GM18868 (cell line): ENCODE measurements around the gene DNAI2.

Experiments
- ATAC-seq: cut with Tn5 transposase; IDR thresholded peaks from one replicate; pipeline ENCODE4 v1.9.1; 2021; ENCODE audit warnings: mild to moderate bottlenecking, moderate library complexity; ENCODE audit not compliant: unreplicated experiment

Gene DNAI2, protein sequence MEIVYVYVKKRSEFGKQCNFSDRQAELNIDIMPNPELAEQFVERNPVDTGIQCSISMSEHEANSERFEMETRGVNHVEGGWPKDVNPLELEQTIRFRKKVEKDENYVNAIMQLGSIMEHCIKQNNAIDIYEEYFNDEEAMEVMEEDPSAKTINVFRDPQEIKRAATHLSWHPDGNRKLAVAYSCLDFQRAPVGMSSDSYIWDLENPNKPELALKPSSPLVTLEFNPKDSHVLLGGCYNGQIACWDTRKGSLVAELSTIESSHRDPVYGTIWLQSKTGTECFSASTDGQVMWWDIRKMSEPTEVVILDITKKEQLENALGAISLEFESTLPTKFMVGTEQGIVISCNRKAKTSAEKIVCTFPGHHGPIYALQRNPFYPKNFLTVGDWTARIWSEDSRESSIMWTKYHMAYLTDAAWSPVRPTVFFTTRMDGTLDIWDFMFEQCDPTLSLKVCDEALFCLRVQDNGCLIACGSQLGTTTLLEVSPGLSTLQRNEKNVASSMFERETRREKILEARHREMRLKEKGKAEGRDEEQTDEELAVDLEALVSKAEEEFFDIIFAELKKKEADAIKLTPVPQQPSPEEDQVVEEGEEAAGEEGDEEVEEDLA

DNA sequence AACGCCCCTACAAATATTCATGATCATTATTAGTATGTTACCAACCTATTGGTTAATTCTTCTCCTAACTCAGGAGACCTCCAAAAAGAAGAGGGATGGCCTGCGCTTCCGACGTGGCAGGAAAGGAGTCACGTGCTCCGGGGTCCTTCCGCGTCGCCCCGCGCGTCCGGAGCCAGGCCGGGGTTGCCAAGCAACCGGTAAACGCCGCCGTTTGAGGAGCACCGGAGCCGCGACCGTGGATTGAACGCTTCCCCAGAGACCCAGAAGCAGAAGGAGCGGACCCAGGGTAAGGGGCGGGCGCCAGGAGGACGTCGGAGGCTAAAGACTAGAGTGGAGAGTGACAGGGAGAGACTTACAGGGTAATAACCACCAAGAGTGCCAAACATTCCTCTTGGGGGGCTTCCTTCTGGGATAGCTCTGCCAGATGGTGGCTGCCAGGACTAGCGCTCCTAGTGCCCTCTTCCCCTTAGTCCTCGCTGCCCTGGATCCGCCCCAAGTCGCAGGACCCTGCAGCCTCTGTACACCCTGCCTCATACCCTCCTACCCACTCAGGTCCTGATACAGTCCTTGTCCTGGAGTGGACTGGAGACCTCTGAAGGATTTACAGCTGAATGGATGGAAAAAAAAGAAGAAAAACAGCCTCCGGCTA lies at the start of gene DNAI2:
Gene DNAI2, plus strand, starts transcription at position 175 of the 649 bp plus-strand sequence. CDS start 7,584 bp downstream, outside the sequence.
- no peak for ATAC-seq

DNA sequence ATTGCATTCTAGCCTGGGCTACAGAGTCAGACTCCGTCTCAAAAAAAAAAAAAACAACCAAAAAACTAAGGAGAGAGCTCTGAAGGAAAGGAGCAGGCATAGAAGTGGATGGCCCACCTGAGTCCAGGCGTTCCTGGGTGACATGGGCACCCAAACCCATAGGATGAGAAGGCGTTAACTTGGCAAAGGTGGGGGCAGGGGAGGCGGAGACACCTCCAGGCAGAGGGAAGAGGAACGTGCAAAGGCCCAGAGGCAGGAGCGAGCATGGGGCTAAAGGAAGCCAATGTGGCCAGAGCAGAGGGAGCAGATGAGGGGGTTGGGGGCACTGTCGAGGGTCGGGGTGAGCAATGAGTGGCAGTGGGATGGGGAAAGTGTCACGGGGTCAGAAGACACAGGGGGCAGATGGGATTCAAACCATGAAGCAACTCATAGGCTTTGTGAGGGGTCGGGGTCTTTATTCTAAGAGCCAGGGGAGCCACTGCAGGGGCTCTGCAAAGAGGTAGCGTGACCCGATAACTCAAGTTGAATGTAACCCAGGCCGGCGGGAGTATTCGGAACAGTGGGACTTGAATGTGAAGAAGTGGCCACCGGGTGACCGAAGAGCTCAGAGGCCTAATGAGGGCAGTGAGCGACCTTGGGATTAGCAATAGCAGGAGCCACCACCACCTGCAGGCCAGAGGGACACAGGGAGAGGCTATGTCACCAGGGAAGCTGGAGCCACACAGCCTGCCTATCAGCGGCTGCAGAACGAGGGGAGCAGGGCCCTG lies 48.9 kb upstream of the DNAI2 start:
- no peak for ATAC-seq

GRCh38 chr17:74226252-74226651 lies 47.8 kb upstream of the DNAI2 start:
- ATAC-seq: no peak

- no peak for ATAC-seq
Observed at GRCh38 chr17:74227271-74228080, 46.6 kb upstream of the DNAI2 start.

GRCh38 chr17:74228306-74228978 lies 45.6 kb upstream of the DNAI2 start:
- no peak for ATAC-seq

GRCh38 chr17:74230896-74231295 lies 43.1 kb upstream of the DNAI2 start:
- ATAC-seq: no peak

GRCh38 chr17:74231928-74232907 lies 41.8 kb upstream of the DNAI2 start:
- ATAC-seq: no peak

GRCh38 chr17:74233937-74234336 lies 40.1 kb upstream of the DNAI2 start:
- ATAC-seq: no peak

DNA sequence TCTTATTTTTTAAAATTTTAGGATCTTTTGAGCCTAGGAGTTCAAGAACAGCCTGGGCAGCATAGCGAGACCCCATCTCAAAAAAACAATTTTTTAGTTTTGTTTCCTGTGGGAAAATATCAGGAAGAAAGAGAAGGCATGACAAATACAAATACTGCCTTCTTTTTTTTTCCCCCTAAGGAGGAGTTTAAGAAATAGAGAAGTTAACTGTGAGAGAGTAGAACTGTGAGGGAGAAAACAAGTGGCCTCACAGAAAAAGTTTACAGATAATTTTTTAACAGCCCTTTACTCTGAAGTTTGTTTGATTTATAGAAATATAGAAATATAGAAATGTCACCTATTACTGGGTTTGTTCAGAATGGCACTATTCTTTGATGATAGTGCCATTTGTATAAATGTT lies 39.5 kb upstream of the DNAI2 start:
- no peak for ATAC-seq

DNA sequence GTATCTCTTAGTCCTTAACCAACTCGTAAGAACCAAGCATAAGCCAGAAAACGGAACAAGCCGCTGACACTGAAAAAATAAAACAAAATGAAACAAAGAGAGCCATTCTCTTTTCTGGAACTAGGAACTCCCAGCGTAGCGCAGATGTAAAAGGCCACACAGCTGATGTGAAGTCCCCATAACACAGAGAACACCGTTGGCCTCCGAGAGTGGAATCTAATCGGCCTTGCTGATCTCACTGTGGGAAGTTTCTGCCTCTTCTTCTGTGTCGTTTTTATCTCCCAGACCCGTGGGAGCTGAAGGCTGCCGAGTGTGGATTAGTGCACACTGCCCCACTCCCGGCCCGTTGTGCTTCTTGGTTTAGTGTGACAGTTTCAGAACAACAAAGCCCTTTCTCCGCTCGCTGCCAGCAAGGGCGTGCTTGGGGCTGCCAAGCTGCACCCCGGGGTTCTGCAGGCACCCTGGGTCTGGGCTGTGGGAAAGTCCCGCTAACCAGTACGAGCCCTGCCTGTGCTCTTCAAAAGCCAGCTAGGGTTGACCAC lies 38.9 kb upstream of the DNAI2 start:
- no peak for ATAC-seq

- no peak for ATAC-seq
Observed at GRCh38 chr17:74235911-74236371, 38.1 kb upstream of the DNAI2 start.

DNA sequence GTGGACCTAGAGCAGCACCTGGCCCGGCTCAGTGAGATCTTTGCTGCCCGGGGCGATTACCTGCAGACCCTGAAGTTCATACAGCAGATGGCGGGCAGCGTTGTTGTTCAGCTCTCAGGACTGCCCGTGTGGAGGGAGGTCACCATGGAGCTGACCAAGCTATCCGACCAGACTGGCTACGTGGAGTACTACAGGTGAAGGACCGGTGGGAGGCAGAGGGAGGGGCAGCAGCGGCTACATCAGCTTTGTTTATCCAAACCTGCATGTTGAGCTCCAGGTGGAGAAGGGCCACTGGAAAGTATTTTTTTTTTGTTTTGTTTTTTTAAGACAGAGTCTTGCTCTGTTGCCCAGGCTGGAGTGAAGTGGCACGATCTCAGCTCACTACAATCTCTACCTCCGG lies 36.7 kb upstream of the DNAI2 start:
- ATAC-seq: no peak

GRCh38 chr17:74239172-74239571 lies 34.9 kb upstream of the DNAI2 start:
- no peak for ATAC-seq

GRCh38 chr17:74240618-74241205 lies 33.3 kb upstream of the DNAI2 start:
- no peak for ATAC-seq

DNA sequence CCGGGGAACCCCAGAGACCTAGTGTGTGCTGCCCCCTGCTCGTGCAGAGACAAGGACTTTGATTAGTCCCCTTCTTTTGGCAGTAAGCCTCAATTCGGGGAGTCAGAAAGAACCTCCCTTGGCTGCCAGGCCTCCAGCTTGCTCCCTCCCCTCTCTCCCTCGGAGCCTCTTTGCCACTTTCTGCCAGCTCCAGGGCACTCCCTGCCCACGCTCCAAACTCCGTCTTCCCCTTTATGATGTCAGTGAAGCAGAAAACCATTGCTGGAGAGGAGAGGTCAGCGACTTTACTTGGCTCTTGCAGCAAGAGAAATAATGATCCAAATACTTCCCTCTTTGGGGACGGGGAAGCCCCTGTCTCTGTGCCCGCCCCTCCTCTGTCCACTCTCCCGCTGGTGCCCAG lies 32.6 kb upstream of the DNAI2 start:
- ATAC-seq: no peak

GRCh38 chr17:74241847-74242246 lies 32.2 kb upstream of the DNAI2 start:
- ATAC-seq: no peak

DNA sequence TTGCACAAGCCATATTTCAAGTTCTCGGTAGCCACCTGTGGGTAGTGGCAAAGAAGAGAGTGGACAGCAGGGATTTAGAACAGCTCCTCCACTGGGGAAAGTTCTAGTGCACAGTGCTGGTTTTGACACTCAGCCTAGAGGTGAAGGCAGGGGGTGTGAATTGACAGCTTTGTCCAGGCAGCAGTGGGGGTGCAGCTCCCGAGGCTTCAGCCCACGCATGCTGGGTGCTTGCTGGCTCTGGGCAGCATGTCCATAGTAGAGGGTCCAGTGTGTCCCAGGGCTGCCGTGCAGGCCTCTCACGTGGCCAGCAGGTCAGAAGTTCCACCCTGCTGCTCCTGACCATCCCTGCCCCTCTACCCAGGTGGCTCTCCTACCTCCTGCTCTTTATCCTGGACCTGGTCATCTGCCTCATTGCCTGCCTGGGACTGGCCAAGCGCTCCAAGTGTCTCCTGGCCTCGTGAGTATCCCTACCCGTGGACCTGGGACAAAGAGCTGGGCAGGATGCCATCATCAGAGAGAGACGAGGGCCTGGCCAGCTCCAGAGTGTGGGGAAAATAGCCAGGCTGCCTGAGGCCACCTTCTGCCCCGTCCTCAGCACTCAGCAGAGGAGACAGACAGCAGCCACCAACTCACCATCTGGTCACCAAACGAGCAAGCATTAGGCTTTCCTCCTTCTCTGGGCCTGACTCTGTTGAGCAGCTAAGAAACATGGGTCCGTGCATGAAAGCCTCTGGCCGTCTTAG lies 30.9 kb upstream of the DNAI2 start:
- ATAC-seq: no peak
